ENCODE results near the gene BUB3.

BUB3 gene

GRCh38 chr10:123194056-123194455 lies 39.9 kb downstream of the BUB3 start:
- H3K27me3 Mint-ChIP-seq (ENCODE audit: low read depth), result no peaks in the 10 kb centered on the region
- no peak overlapping the region for H3K4me3 Mint-ChIP-seq
- peaks cover 2% of the 10 kb centered on the region for H3K4me1 Mint-ChIP-seq (ENCODE audit: low read depth)
- H3K36me3 Mint-ChIP-seq (ENCODE audit: low read depth), result peaks cover 6% of the 10 kb centered on the region
- H3K9me3 Mint-ChIP-seq, result peaks cover 4% of the 10 kb centered on the region
- no peak overlapping the region for H3K27ac Mint-ChIP-seq

DNA sequence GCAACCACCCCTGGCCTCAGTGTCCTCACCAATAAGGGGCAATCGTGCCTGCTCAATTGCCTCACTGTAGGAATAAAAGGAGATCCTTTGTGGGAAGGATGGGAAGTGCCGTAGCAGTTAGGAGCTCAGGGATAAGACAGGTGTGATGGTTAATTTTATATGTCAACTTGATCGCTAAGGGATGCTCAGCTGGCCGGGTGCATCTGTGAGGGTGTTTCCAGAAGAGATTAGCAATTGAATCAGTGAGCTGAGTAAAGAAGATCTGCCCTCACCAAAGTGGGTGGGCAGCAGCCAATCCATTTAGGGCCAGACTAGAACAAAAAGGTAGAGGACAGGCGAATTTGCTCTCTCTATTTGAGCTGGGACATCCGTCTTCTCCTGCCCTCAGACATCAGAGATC lies 46.3 kb downstream of the BUB3 start:
- H3K4me3 Mint-ChIP-seq, result no peak overlapping the region
- H3K9me3 Mint-ChIP-seq, result peaks cover 4% of the 10 kb centered on the region
- H3K27ac Mint-ChIP-seq, result no peak overlapping the region
- peaks cover 2% of the 10 kb centered on the region for H3K4me1 Mint-ChIP-seq (ENCODE audit: low read depth)
- no peaks in the 10 kb centered on the region for H3K27me3 Mint-ChIP-seq (ENCODE audit: low read depth)
- H3K36me3 Mint-ChIP-seq (ENCODE audit: low read depth), result no peaks in the 10 kb centered on the region

DNA sequence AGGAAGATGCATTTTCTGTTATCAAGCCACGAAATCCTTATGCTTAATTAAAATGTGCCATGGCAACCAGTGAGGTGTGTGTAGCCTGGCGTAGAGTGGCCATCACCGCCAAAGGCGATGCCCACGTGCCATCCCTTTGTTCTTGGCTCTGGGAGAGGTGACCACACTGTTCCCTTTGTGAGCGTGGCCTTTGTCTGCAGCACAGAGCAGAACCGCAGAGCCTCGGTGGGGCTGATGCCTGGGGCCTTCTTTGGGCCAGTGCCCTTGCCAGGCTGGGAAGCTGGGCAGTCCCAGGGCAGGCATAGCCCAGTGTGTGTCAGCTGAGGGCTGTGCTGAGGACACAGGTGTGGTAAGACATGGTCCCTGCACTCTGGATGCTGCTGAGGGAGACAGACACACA lies 48.3 kb downstream of the BUB3 start:
- H3K27me3 Mint-ChIP-seq (ENCODE audit: low read depth), result no peaks in the 10 kb centered on the region
- peaks cover 4% of the 10 kb centered on the region for H3K9me3 Mint-ChIP-seq
- H3K36me3 Mint-ChIP-seq (ENCODE audit: low read depth), result no peaks in the 10 kb centered on the region
- H3K4me3 Mint-ChIP-seq, result no peak overlapping the region
- no peak overlapping the region for H3K27ac Mint-ChIP-seq
- H3K4me1 Mint-ChIP-seq (ENCODE audit: low read depth), result peaks cover 2% of the 10 kb centered on the region

DNA sequence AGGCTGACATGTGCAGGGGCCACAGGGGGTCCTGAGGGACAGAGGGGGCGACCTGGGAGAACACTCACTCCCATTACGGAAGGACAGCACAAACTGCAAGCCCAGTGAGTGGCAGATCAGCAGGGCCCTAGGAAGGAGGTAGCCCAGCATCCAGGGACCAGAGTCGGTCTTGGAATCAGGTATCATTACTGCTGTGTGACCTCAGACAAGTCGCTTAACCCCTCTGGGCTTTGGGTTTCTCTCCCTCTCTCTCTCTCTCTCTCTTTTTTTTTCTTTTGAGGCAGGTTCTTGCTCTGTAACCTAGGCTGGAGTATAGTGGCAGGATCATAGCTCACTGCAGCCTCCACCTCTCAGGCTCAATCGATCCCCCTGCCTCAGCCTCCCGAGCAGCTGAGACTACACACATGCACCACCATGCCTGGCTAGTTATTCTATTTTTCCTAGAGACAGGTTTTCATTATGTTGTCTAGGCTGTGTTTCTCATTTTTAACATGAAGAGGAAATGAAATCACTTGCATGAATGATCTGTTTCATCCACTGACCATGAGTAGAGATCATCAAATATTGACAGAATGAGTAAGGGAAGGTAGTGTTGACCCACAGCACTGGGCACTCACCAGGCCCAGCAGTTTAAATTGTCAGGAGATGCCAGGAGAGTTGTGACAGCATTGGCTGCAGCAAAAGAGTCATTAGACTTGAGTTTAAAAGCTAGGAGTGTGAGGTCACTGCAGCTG lies 49.4 kb downstream of the BUB3 start:
- Mint-ChIP-seq H3K4me1 (ENCODE audit: low read depth) (peaks cover under 1% of the 10 kb centered on the region), H3K27ac (no peak overlapping the region), H3K9me3 (peaks cover 11% of the 10 kb centered on the region), H3K27me3 (ENCODE audit: low read depth) (no peaks in the 10 kb centered on the region), H3K4me3 (no peak overlapping the region), H3K36me3 (ENCODE audit: low read depth) (peaks cover 4% of the 10 kb centered on the region)

DNA sequence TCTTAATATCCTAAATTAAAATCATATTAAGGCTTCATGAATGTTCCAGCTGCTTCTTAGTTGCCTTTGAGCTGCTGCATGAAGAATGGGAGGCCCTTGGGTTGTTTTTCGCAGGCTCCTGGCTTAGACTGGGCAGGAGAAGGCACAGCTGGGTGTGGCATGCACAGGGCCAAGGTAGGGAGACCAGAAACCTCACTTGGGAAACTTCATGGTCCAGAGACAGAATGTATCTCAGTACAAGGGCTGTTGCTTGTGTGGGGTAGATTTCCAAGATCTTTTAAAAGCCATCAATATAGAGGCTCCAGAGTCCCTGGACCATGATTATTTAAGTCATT lies 49.9 kb downstream of the BUB3 start:
- Mint-ChIP-seq H3K27ac (no peak overlapping the region), H3K4me3 (no peak overlapping the region), H3K27me3 (ENCODE audit: low read depth) (no peaks in the 10 kb centered on the region), H3K36me3 (ENCODE audit: low read depth) (peaks cover 4% of the 10 kb centered on the region), H3K9me3 (peaks cover 8% of the 10 kb centered on the region), H3K4me1 (ENCODE audit: low read depth) (no peaks in the 10 kb centered on the region)

GRCh38 chr10:123205041-123205440 lies 50.8 kb downstream of the BUB3 start:
- H3K36me3 Mint-ChIP-seq (ENCODE audit: low read depth), result peaks cover 4% of the 10 kb centered on the region
- no peaks in the 10 kb centered on the region for H3K4me1 Mint-ChIP-seq (ENCODE audit: low read depth)
- H3K27me3 Mint-ChIP-seq (ENCODE audit: low read depth), result no peaks in the 10 kb centered on the region
- H3K4me3 Mint-ChIP-seq, result no peak overlapping the region
- H3K9me3 Mint-ChIP-seq, result peaks cover 8% of the 10 kb centered on the region
- H3K27ac Mint-ChIP-seq, result no peak overlapping the region

- Mint-ChIP-seq H3K36me3 (ENCODE audit: low read depth) (peaks cover 5% of the 10 kb centered on the region), H3K4me3 (no peak overlapping the region), H3K27ac (no peak overlapping the region), H3K27me3 (ENCODE audit: low read depth) (no peaks in the 10 kb centered on the region), H3K4me1 (ENCODE audit: low read depth) (no peaks in the 10 kb centered on the region), H3K9me3 (peaks cover 11% of the 10 kb centered on the region)
These were observed 57.9 kb downstream of the BUB3 start for GRCh38 chr10:123212063-123212462.

DNA sequence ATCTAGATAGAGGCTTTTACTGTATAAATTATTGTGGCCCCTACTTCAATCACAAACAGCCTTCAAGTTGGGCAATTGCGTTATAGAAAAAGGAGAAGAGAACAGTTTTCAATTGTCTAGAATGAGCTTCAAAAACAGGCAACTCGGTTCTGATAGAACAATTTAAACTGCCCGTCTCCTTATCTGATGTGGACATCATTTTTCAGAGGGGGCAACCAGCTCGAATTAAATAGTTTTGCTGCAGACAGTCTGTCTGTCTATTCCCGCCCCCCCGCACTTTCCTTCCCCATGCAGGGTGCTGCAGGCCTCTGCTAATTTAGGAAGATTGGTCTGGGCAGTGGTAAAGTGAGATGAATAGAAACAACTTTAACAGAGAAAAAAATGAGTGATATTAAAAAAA lies 58.4 kb downstream of the BUB3 start:
- Mint-ChIP-seq H3K4me3 (no peak overlapping the region), H3K36me3 (ENCODE audit: low read depth) (peaks cover 5% of the 10 kb centered on the region)

DNA sequence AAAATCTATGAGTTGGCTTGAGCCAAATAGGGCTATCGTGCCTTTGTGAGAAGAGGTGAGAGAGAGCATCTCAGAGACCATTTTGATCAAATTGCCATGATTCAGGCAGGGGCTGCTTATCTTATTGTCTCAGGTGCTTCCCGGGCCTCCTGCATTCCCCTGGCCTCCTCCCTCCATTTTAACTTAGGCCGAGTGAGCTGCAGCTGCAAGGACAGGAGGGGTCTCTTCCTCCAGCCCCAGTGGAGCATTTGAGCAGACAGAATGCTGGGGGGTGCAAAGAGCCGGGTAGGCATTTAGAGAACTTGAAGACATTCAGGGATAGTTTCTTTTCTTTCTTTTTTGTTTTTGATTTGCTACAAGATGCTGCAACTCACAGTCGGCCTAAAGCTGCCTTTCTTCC lies 59.0 kb downstream of the BUB3 start:
- no peak overlapping the region for H3K4me3 Mint-ChIP-seq
- H3K27ac Mint-ChIP-seq, result no peak overlapping the region

More for the DNA sequence above, 58.4 kb downstream of the BUB3 start:
- no peaks in the 10 kb centered on the region for H3K4me1 Mint-ChIP-seq (ENCODE audit: low read depth)
- H3K27ac Mint-ChIP-seq, result no peak overlapping the region
- peaks cover 11% of the 10 kb centered on the region for H3K9me3 Mint-ChIP-seq
- H3K27me3 Mint-ChIP-seq (ENCODE audit: low read depth), result no peaks in the 10 kb centered on the region

More for the DNA sequence above, 59.0 kb downstream of the BUB3 start:
- peaks cover 3% of the 10 kb centered on the region for H3K36me3 Mint-ChIP-seq (ENCODE audit: low read depth)
- H3K4me1 Mint-ChIP-seq (ENCODE audit: low read depth), result no peaks in the 10 kb centered on the region
- no peaks in the 10 kb centered on the region for H3K27me3 Mint-ChIP-seq (ENCODE audit: low read depth)
- peaks cover 6% of the 10 kb centered on the region for H3K9me3 Mint-ChIP-seq

All from T-helper 1 cell treated with Interleukin-12 subunit alpha and Interleukin-12 subunit beta and Interleukin-4 antibody, amounts not matched to agents 30 μg/mL and 1 μg/mL, for 36 hours (primary cell).